Mucosa of descending colon (tissue), 3 donors: ENCODE results near the gene CRHR1. TPM values are rescaled to one million over a fixed set of nuclear protein-coding genes. Genes with fewer than 3 reads are reported as not detected.

Experiments used
- ATAC-seq: fragments of 200-7000 bp; cut with Tn5 transposase; one replicate; pipeline ENCODE4 v1.9.1; 2020; ENCODE audit warnings: mild to moderate bottlenecking, moderate library complexity
- DNase-seq, 3 donors: peaks; one replicate each; pipeline ENCODE4 v3.0.0-alpha.2; 2020
- H3K36me3 ChIP-seq: fragments of 200-600 bp; one replicate; pipeline ENCODE4 v1.8.0; 2021; ENCODE audit warnings: low read depth, mild to moderate bottlenecking
- H3K4me1 ChIP-seq: fragments of 200-600 bp; one replicate; pipeline ENCODE4 v1.8.0; 2021; ENCODE audit warnings: low read depth, mild to moderate bottlenecking
- H3K4me3 ChIP-seq: fragments of 200-600 bp; one replicate; pipeline ENCODE4 v1.8.0; 2021; ENCODE audit warnings: mild to moderate bottlenecking
- H3K9me3 ChIP-seq: fragments of 200-600 bp; one replicate; pipeline ENCODE4 v1.8.0; 2021; ENCODE audit warnings: mild to moderate bottlenecking
- CTCF ChIP-seq: fragments of 200-600 bp; IDR thresholded peaks from one replicate; pipeline ENCODE4 v1.8.0; 2022; ENCODE audit warnings: antibody characterized with exemption, mild to moderate bottlenecking
- intact Hi-C, 2 donors: fragments of 100-400 bp; cut with DNase I in 1 of 2; cut with micrococcal nuclease in 1 of 2; formaldehyde crosslinking; loops; one replicate each; pipeline versions ENCODE4 v1.11.0 to v1.11.1; 2022; cut with DNase I, micrococcal nuclease
- total RNA-seq, 3 donors: library from RNA; stranded (reverse); fragmentation: NEBNext Ultra II Directional in 2 of 3; extraction: Animal tissue kit (Norgen Biotek cat#: 25700) in 2 of 3; gene quantifications; one replicate each; pipeline versions ENCODE4 v1.2.1 to v1.2.4, GENCODE V29; 2021 to 2023
- donor health status: DM: no; HTN: no; CAD: no; lungs with moderate emphysema.
- donor health status: DM: no; HTN: no; CAD: no.
- donor health status: DM: no; HTN: yes; CAD: no.

The CRHR1 gene
- total RNA-seq, 3 donors from 2014 or later, result not detected

DNA sequence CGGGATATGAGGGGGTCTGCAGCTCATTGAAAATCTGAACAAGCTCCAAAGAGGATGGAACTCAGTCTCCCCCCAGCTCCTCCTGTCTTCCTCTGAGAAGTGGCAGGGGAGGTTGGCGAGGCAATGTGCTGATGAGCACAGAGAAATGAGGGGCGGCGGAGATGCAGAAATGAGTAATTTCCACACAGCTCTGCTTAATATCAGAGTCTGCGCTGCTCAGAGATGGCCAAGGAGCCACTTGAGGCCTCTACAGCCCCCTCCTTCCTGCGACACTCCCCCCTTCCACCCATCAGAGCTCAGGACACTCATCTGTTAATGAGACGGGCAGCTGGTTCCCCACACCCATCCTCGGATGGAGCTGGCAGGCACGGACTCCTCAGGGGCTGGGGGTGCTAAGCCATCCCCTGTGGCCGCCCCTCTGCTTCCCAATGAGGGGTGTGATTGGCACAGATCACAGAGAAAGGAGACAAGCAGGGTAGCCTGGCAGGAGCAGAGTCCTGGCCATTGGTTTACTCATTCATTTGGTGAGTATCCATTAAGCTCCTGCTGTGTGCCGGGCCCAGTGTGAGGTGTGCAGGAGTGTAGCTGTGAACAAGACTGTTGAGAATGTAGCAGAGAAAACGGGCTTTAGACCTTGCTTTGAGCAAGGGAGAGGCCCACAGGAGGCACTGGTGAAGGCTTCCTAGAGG is 12.7 kb upstream of the CRHR1 start:
- intact Hi-C loops, result no loop called here
- no peak for TF ChIP-seq CTCF
- Histone ChIP-seq H3K36me3 (no peaks in the 10 kb centered on the region), H3K9me3 (no peaks in the 10 kb centered on the region), H3K4me1 (no peaks in the 10 kb centered on the region), H3K4me3 (no peak overlapping the region)
- DNase-seq (no peak), ATAC-seq (no peak)

DNA sequence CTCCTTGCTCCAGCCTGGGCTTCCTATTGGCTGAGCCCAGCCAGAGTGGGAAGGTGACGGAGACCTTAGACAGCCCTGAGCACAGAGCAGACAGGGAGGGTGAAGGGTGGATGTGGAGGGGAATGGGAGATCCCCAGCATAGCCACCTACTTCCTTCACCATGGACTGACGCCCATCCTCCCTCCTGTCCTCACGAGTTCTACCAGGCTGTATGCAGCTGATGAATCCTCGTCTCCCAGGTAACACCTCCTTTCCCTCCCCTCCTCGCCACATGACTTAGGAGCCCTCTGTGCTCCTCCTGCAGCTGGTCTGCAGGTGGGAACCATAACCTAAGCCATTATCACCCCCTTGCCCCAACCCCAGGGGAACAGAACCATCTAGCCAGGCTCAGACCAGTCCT is 9.0 kb upstream of the CRHR1 start:
- H3K36me3 ChIP-seq, result no peaks in the 10 kb centered on the region
- ATAC-seq (peak; percentile 10), DNase-seq (no peak)
- no peak overlapping the region for H3K4me3 ChIP-seq
- H3K4me1 ChIP-seq, result no peaks in the 10 kb centered on the region
- no peaks in the 10 kb centered on the region for H3K9me3 ChIP-seq
- intact Hi-C loops, result no loop called here
- TF ChIP-seq CTCF, result no peak

DNA sequence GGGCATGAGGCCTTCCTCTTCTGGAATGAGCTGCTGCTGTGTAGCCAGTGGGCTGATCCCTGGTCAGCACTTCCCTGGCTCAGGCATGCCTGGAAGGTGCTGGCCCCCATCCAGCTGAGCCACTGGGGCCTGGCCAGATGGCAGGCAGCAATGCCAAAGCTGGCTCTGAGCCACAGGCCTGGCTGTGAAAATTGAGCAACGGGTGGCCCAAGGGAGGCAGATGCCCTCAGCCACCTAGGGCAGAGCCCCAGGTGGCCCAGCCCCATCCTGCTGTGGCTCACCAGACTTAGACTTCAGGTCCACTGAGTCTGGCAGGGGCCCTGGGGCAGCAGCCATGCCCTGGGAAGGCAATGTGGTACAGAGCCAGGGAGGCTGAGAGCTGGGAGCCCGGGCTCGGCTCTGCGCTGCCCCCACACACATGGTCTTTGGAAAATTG is 8.5 kb upstream of the CRHR1 start:
- Histone ChIP-seq H3K36me3 (no peaks in the 10 kb centered on the region), H3K4me1 (no peaks in the 10 kb centered on the region), H3K9me3 (no peaks in the 10 kb centered on the region), H3K4me3 (no peak overlapping the region)
- no peak for TF ChIP-seq CTCF
- intact Hi-C loops, result no loop called here
- DNase-seq (peak in 2 of 3 donors; percentile 10 to 53), ATAC-seq (peak; percentile 48)

DNA sequence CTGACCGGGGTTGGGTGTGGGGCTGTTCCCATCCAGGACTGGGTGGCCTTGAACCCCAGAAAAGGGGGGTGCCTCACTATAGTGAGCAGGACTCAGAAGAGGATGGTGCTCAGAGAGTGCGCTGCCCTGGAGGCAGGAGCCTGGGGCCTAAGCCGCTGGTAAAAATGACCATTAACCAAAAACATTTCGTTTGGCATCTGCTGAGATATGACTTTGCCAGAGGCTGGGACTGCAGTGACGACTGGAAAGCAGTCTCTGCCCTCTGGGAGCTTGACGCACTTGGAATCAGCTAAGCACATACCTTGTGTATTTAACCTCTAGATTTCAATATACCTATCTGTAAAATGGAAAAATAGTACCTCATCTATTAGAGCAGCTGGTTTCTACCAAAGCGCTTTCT is 7.2 kb upstream of the CRHR1 start:
- H3K4me3 ChIP-seq, result no peak overlapping the region
- DNase-seq (no peak), ATAC-seq (no peak)
- TF ChIP-seq CTCF, result no peak
- H3K4me1 ChIP-seq, result no peaks in the 10 kb centered on the region
- no peaks in the 10 kb centered on the region for H3K9me3 ChIP-seq
- no peaks in the 10 kb centered on the region for H3K36me3 ChIP-seq
- intact Hi-C loops, result no loop called here

DNA sequence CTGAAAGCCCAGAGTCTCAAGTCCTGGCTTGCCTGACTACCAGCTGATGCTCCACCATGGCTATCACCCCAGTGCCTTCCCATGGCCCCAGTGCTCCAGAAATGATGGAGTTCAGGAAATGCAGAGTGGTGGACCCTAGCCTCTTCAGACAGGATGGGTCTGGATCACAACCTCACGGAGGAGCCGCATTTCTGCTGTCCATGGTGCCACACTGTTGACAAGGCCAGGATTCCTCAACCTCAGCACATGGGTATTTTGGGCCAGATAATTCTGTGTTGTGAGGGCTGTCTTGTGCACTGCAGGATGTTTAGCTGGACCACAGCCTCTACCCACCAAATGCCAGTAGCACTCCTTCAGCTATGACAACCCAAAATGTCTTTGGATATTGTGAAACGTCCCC is 6.7 kb upstream of the CRHR1 start:
- no peak for TF ChIP-seq CTCF
- no peak for DNase-seq
- Histone ChIP-seq H3K4me1 (no peaks in the 10 kb centered on the region), H3K36me3 (no peaks in the 10 kb centered on the region), H3K9me3 (no peaks in the 10 kb centered on the region), H3K4me3 (no peak overlapping the region)
- intact Hi-C loops, result no loop called here
- no peak for ATAC-seq

GRCh38 chr17:45780921-45781320 is 3.2 kb upstream of the CRHR1 start:
- H3K4me1 ChIP-seq, result peaks cover 20% of the 10 kb centered on the region
- no peaks in the 10 kb centered on the region for H3K9me3 ChIP-seq
- no peak for DNase-seq
- intact Hi-C loops, result no loop called here
- no peak for ATAC-seq
- H3K36me3 ChIP-seq, result no peaks in the 10 kb centered on the region
- H3K4me3 ChIP-seq, result no peak overlapping the region
- TF ChIP-seq CTCF, result no peak
